Stimulated activated CD8-positive, alpha-beta memory T cell treated with anti-CD3 and anti-CD28 coated beads, Interleukin-2, amount 100 ng/mL, for 1 hour (primary cell): Measurements from ENCODE around the gene ARHGAP6.
"Not testable (repeated sequence)": the region's sequence is repeated elsewhere in the genome, so short reads cannot be mapped to it uniquely, and the experiment has no call there.

Source experiments
- DNase-seq, 2 donors: peaks; one replicate each; pipeline ENCODE4 v3.0.0-alpha.2; 2020; ENCODE audit warnings: low read depth in 2 of 2

The ARHGAP6 gene

DNA sequence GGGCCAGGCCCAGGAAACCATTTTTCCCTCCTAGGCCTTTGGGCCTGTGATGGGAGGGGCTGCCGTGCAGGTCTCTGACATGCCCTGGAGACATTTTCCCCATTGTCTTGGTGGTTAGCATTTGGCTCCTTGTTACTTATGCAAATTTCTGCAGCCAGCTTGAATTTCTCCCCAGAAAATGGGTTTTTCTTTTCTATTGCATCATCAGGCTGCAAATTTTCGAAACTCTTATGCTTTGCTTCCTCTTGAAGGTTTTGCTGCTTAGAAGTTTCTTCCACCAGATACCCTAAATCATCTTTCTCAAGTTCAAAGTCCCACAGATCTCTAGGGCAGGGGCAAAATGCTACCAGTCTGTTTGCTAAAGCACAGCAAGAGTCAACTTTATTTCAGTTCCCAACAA is 430.3 kb downstream of the ARHGAP6 start:
- not testable (repeated sequence) for DNase-seq

DNA sequence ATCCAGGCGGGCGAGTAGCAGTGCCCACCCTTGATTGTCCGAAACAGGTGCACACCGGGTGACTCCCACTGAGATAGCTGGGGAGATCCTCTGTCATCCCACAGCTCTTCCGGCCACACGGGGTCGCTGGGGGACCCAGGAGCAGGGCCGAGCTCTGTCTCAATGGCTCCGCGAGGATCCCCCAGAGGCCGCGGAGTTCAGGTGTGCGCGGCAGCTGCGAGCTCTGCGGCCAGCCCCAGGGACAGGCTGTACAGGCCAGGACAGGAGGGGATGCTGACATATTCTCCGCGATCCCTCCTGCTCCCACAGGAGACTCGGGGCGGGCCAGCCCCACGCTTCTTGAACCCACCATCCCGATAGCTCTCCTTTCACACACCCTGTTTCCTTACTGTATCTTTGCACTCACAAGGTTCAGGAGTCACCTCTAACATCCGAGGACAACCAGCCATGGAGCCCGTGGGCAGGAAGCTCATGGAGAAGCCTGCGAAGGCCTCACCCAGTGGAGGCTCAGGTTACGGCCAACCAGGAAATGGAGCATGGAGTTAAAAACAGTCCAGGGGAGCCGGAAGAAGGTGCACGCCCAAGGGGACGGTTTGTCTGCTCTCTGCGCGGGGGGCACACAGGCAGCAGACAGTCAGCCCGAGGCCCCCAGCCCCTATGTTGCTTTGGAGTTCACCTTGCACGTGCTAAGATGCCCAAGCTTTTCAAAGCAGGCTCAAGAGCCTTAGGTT is 450.4 kb downstream of the ARHGAP6 start:
- DNase-seq = no peak

DNA sequence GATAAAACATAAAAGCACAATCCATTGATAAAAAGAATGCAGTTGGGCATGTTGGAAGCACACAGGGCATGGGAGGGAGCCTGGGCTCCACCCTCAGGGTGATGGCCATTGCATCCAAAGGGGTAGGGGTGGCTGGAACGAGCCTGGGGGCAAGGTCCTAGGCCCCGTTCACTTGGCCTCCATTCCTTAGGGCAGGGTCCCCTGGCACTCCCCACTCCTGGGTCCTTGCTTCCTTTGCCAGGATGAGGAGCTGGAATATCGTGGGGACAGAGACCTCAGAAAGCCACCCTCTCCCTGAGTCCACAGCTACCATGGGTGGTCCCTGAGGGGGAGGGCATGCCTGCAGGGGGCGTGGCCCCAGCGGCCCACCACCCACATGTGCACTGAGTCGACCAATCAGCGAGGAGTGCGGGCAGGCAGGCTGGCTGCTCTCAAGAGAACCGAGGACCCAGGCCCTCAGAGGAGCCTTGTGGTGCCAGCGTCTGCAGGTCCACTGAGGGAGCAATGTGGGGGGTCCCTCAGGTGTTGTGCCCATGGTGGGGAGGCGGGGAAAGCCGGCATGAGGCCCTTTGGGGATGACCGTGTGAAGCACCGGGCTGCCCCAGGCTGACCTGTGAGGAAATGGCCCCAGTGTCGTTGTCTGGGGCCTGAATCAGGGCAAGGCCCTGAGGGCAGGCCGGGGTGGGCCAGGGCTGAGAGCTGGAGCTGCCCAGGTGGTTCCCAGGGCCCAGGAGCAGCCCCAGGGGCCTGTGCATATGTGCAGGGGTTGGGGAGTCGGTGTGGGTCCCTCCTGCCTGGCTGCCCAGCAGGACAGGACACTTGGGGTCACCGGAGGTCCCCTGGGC is 451.2 kb downstream of the ARHGAP6 start:
- no peak for DNase-seq

DNA sequence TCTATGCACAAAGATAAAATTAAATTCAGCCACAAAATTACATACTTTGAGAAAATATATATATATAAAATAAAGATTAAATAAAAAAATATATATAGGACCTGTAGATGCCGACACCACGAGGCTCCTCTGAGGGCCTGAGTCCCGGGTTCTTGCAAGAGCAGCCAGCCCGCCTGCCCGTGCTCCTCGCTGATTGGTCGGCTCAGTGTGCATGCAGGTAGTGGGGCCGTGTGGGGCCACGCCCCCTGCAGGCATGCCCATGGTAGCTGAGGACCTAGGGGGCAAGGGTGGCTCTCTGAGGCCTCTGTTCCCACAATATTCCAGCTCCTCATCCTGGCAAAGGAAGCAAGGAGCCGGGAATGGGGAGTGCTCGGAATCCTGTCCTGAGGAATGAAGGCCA is 453.0 kb downstream of the ARHGAP6 start:
- no peak for DNase-seq

DNA sequence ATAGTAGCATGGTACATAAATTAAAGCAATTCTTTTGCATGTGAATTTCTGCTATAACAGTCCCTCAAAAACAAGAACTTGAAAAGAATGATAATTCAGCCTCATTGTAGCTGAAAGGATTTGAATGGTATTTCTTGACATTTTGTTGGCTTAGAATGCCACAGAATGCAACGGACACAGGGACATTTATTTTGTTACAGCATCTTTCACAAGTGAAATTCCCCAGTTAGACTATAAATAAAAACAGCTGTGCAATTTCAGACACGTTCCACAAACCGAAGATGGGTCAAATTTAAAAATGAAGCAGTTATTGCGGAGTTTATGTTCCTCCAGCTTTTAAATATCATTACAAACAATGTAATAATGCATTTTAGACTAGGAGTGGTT is 455.3 kb downstream of the ARHGAP6 start:
- DNase-seq = no peak

DNA sequence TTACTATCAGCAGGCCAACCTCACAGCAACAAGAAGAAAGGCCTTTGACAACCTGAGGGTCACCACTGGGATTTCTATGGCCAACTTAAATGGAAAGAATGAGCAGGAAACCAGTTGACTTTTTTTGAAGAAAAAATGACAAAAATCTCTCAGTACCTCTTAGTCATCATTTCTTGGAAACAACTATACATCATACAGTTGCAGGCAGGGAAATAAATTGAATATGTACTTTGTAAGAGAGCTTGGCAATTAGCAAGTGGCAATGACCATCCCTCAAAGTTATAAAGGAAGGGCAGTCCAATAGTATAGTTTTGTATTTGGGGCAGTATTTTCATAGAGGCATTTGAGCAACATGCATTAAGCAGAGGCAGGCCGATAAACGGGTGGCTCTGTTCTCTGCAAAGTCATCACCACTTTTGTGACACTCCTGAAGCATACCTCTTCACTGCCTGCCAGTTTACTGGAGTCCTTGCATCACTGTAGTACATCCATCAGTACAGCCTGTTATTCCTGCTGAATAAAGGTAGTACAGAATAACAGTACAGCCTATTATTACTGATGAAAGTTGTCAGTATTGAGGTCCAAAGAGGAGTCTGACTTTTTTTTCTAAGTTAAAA is 455.8 kb downstream of the ARHGAP6 start:
- DNase-seq = no peak

DNA sequence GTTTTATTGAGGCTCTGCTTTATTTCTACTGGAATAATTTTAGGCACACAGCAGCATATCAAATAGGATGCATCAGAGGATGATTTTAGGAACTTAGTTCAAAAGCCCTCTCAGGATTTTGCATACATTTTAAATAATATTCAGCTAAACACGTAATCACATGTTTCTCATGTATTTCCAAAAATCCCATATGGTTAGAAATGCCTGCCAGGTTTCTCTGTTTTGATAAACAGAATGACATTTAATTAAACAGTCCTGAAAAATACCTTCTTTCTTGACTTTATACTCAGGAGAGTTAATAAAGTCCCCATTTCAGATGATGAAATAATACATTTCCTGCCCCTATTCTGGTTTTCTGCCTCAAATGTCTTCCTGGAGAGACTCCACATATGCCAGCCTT is 459.0 kb downstream of the ARHGAP6 start:
- DNase-seq = no peak

DNA sequence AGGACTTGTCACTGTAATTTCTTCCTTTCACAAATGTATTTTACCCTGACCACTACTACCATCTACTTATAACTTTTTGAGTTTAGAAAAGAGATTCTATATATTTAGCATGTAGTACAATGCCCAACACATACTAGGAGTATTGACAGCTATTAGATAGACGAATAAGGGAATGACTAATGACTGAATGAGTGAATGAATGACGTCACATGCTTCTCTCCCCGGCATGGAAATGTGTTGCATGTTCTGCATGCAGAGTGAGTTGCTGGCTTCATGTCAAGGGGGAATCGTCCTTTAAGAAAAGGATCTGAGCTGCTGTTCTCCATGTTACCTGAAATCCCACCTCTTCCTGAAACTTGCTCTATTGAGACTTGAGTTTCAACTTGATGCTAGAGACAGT is 459.9 kb downstream of the ARHGAP6 start:
- no peak for DNase-seq

DNA sequence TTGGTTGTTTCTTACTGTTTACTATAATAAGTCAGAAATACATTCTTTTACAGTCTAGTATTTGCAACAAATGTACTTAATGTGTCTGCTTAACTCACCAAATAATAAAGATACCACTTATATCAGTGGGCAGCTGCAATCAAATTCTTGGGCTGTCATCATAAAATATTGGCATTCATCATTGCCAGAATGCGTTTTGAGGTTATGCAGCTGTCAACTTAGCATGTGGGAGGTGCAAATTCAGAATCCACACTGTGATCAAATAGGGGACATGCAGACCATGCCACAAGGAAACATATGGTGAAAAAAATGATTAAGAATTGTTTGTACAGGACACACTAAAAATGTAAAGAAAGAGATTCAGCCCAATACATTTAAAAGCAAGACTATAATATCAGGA is 468.0 kb downstream of the ARHGAP6 start:
- DNase-seq = no peak

DNA sequence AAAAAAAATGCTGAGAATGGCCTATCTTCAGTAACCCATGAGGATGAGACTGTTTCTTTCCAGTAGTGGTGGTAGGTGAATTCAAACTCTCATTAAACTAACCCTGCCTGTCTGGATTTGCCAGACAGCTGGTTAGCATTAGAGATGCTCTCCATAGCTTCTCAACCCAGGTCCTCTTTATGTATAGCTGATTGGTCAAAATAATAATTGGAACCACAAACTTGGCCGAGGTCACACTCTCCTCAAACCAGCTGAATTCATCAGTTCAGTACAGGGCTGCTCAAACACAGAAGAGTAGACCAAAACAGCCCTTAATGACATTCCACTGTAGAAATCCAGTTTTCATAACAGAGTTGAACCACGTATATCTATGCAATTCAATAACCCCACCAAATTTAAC is 469.2 kb downstream of the ARHGAP6 start:
- no peak for DNase-seq

DNA sequence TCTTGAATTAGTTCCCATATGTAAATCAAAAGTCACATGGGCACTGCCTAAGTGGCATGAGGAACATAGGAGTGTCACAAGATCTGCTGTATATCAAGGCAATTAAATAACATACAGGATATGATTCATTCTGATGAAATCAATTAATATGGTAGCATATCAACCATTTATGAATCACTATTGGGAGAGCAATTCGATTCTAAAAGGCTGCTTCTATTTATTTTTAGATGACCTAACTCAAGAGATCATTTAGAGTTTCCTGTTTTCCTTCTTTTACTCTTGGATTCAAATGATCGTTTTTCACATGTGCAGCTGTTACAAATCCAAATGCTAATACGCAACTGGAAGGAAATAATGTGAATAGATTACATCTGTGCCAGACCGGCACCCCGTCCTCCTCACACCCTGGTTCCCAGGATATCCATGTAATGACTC is 472.7 kb downstream of the ARHGAP6 start:
- DNase-seq = no peak

DNA sequence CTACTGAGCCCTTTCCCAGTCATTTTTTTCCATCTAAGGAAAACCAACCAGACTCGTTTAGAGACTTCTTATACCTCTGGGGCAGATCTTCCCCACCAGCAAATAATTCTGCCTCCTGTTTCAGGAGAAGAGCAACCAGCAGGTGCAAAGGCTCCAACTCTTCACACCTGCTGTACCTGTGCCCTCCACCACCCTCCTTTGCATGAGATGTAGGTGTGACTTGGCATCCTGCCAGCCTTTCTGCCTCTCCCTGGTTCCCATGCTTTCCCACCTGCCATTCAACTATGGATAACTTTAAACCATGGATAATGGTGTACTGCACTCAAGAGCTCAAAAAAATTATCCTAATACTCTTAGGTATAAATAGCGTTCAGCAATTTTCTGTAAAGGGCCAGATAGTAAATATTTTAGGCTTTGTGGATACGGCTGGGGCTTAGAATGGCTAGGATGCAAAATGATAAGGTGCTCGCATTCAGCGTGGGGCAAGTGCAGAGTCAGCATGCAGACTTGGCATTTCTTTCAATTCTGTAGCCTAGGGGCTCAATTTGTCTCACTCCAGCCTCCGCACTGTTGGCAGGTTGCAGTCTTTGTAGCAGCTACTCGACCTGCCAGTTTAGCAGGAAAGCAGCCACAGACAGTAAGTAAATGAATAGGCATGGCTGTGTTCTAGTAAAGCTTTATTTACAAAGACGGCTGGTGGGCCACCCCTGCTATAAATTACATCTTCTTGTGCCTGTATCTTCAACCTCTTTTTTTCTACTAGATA is 474.8 kb downstream of the ARHGAP6 start:
- DNase-seq = no peak

DNA sequence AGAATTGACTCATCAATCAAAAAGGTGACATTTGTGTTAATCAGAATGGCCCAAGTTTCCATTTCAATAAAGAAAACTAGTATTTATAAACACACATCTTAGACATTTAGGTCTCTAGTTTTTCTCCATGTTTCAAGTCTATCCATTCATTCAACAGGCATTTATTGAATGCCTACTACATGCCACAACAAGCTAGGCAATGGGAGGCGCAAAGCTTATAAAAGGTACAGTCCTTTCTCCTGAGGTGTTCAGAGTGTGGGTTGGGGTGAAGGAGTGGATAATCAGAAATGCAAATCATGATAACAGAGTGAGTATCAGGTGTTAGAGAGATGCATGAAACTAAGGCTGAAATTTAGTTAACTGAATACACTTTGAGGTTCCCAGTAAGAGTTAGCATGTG is 476.6 kb downstream of the ARHGAP6 start:
- no peak for DNase-seq

DNA sequence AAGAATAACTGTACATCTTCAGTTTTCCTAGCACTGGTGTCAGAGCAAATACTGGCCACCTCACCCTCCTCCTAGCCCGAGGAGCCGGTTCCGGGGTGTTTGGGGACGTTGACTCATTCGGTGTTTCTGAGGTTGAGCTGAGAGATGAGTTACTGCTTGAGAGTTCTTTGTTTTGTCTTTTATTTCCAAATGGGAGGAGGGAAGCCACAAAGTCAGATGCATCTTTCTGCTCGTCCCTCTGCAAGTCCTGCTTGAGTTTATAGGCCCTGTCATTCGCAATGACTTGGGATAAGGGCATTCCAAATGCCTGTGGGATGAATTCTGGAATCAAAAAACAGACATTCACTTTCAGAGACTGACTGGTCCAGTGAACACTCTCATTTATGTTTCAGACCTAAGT is 477.1 kb downstream of the ARHGAP6 start:
- no peak for DNase-seq

DNA sequence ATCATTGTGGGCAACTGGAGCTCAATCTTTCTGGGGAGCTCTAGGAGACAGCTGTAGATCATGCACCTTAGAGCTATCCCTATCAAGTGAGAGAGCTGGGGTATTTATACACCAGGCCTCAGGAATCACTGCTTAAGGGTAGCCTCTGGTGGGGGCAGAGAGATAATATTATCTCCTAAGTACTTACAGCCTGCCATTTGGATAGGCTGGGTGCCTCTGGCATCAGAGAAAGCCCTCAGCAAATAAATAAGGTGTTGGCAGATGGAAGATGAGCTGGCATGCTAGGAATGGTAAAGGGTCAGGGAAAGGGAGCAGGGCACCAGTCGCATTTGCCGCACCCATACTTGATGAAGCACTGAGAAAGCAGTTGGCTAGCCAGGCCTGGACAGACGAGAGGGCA is 478.7 kb downstream of the ARHGAP6 start:
- DNase-seq = no peak

DNA sequence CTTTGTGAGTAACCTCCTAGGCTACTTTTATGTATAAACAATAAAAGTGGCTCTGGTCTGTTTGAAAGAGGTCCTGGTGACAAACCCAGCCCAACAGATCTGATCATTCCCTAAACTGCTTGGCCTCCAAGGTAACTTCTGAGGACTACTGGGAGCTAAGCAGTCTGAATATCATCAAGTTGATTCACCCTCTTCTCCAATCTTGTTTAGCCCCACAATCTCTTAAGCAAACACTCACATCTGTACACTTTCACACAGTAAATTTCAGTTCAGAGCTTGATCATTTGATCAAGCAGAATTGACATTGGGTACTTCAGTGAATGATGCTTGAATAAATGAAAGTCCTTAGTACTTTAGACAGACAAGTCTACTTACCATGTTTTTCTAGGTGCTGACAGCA is 479.9 kb downstream of the ARHGAP6 start:
- DNase-seq = no peak

DNA sequence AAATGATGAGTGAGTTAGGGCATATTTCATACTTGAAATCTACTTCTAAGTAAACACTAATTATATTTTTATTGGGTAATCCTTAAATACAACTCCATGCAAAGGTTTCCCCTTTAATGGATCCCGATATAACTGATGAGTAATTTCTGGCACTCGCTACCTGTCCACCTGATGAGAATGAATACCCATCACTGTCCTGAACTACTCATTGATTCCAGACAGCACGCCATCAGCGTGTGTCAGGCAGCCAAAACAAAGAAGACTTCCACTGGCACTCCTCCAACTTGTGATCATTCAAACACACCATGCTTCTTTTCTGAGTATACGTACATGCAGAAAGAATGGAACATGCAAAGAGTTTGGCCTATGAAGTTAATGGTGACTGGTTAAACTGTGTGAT is 485.1 kb downstream of the ARHGAP6 start:
- no peak for DNase-seq

DNA sequence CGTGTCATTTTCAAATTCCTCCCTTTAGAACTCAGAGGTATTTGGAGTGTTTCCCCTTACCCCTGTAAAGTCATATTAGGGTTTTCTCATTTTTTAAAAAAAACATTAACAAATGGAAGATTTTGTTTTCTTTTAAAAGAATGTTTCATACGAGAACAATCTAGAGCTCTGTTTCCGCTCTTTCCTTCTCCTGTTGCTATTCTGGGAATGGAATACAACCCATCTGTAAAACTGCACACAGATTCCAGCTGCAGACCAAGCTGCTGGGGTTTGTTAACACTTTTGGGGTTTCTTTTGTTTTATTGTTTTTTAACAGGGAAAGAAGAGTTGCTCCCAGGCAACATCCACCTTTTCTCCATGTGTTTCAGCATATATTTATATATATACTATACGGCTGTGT is 493.3 kb downstream of the ARHGAP6 start:
- DNase-seq = no peak

DNA sequence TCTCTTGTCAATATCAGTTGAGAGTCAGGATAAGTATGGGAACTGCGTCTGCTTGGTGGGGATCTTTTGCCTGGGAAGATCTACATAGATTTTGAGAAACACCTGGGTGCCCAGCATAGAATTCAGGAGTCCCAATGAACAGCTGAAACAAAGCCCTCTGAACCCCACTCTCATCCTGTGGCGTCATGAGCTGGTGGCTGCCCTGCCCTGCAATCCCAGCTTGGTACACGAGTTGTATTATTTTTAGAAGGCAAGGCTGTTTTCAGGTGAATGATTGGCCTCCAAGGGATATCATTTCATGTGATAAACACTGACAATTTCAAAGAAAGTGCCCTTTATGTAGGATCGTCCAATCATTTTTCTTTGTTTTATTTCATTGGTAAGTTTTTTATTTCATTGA is 493.8 kb downstream of the ARHGAP6 start:
- no peak for DNase-seq

DNA sequence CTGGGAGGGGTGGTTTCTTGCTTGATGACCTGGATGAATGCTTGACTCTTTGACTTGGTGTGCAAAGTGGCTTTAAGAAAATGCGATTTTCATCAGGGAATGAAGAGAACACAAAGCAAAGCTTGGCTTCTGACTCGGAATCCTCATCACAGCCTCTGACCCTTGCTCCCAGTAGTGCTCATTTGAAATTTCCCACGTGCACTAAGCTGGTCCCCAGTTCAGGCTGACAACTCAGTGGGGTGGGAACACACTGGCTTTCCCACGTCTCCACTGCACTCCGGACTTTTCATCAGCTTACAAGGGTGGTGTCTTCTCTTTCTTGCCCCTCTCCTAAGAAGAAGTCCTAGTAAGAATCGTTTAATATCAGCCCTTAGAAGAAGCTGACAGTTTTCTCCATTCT is 501.3 kb downstream of the ARHGAP6 start:
- no peak for DNase-seq

DNA sequence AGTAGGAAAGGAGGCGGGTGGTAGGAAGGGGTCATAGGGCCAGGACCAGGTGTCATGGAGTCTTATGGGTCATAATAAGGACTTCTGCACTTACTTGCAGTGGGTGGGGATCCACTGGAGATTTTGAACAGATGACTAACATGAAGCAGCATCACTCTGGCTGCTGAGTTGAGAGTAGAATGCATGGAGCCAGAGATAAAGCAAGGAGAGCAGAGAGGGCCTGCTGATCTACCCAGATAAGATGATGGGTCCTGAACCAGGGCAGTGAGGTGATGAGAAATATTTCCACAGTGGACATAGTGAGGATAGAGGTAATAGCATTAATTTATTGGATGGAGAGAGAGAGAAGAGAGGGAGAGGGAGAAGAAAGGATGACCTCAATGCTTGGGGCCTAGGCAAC is 506.6 kb downstream of the ARHGAP6 start:
- no peak for DNase-seq
